Breast epithelium (tissue), 4 donors: ENCODE results near the gene IGF1R. TPM values are rescaled to one million over a fixed set of nuclear protein-coding genes. Genes with fewer than 3 reads are reported as not detected.

Experiments used
- DNase-seq, 2 donors: peaks; one replicate each; pipeline ENCODE4 v3.0.0-alpha.2; 2019; ENCODE audit warnings: low spot score in 2 of 2
- H3K27ac ChIP-seq, 2 donors: fragments of 200-600 bp; sonication (generic) in 1 of 2; one replicate each; pipeline ENCODE4 v1.5.1; 2016 to 2019; ENCODE audit warnings: mild to moderate bottlenecking in 1 of 2
- H3K27me3 ChIP-seq, 2 donors: fragments of 200-600 bp; sonication (generic) in 1 of 2; one replicate each; pipeline versions ENCODE4 v1.5.1 to v1.6.0; 2017 to 2019; ENCODE audit warnings: control low read depth in 1 of 2, mild to moderate bottlenecking in 1 of 2
- H3K36me3 ChIP-seq: fragments of 200-600 bp; one replicate; pipeline ENCODE4 v1.5.1; 2019
- H3K4me1 ChIP-seq, 2 donors: fragments of 200-600 bp; sonication (generic); one replicate each; pipeline ENCODE4 v1.5.1; 2016 to 2019; ENCODE audit warnings: control low read depth in 1 of 2
- H3K4me3 ChIP-seq, 3 donors: fragments of 200-600 bp; sonication (generic); 1 replicate in 2 of 3; 2 replicates in 1 of 3; pipeline ENCODE4 v1.5.1; 2016 to 2019; ENCODE audit warnings: mild to moderate bottlenecking in 3 of 3, moderate library complexity in 2 of 3
- H3K9me3 ChIP-seq, 2 donors: fragments of 200-600 bp; sonication (generic) in 1 of 2; one replicate each; pipeline ENCODE4 v1.5.1; 2016 to 2019; ENCODE audit warnings: control low read depth in 1 of 2
- POLR2A ChIP-seq: fragments of 450-650 bp; IDR thresholded peaks from one replicate; pipeline ENCODE4 v1.6.1; 2016; ENCODE audit warnings: antibody characterized with exemption, mild to moderate bottlenecking, moderate library complexity
- POLR2AphosphoS5 ChIP-seq, 3 donors: sonication (generic); formaldehyde crosslinking; IDR thresholded peaks; one replicate each; pipeline ENCODE4 v1.6.1; 2017; ENCODE audit warnings: antibody characterized with exemption in 3 of 3
- intact Hi-C: fragments of 100-400 bp; cut with DNase I; formaldehyde crosslinking; loops from one replicate; pipeline ENCODE4 v1.15.1; 2023; ENCODE audit warnings: low total_unique reads
- total RNA-seq, 3 donors: library from RNA; depleted of rRNA; stranded (reverse); fragments of >200 nt; gene quantifications; one replicate each; pipeline ENCODE4 v1.1.0, GENCODE V29; 2016
- TF ChIP-seq, protein P1 (sequence below), 3 donors: fragments of 450-650 bp; IDR thresholded peaks; one replicate each; pipeline ENCODE4 v1.5.1; 2016 to 2017; ENCODE audit warnings: antibody characterized with exemption in 3 of 3, mild to moderate bottlenecking in 3 of 3, moderate library complexity in 3 of 3

IGF1R gene
- total RNA-seq, 3 donors from 2014 or later, result 61.8 to 146 (median 103) TPM

DNA sequence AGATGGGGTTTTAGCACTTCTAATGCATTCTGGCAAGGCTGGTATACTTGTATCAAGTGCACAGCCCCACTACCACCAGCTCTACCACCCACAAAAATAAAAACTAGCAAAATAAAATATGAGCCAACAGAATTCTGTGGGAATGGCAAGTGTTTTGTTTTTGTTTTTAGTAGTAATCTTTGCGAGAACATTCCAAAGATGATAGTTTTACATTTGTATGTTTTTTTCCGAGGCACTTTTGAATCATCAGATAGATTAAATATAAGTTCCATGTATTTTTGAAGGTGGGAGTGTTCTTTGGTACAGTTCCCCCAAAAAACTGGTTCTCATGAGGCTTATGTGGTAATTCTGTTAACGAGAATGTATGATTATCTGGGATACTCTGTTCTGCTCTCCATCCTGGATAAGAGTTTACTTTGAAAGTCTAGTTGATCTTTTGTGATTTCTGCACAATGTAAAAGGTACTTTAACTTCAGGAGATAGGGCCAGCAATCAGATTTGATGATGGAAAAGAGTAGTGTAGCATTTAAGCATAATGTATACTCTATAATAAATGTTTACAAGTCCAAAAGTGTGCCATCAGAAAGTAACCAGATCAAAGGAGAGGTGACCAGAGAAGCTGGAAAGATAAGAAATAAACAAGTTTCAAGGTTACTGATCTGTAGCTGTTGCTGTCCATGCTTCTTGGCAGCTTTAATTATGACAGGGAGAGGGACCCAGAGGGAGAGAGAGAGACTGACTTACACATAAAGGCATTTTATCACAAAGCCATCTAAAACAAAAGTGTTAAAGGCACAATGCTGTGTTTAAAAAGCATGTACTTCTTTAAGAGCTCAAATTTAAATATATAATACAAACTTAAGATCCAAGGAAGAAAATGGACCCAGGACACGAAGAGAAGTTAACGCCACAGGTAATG lies 228.4 kb downstream of the IGF1R start:
- H3K27ac ChIP-seq, result peak overlapping the region; percentile 27 to 55
- H3K4me1 ChIP-seq, result peaks cover 5 to 13% of the 10 kb centered on the region in 2 donors
- no peak overlapping the region for H3K4me3 ChIP-seq
- no peaks in the 10 kb centered on the region for H3K36me3 ChIP-seq
- DNase-seq, result no peak
- intact Hi-C loops, result no loop called here
- H3K27me3 ChIP-seq, result no peaks in the 10 kb centered on the region
- no peak for TF ChIP-seq POLR2AphosphoS5 (IDR thresholded peaks at IDR 0.05)
- no peak for TF ChIP-seq POLR2A
- TF ChIP-seq, protein P1, sequence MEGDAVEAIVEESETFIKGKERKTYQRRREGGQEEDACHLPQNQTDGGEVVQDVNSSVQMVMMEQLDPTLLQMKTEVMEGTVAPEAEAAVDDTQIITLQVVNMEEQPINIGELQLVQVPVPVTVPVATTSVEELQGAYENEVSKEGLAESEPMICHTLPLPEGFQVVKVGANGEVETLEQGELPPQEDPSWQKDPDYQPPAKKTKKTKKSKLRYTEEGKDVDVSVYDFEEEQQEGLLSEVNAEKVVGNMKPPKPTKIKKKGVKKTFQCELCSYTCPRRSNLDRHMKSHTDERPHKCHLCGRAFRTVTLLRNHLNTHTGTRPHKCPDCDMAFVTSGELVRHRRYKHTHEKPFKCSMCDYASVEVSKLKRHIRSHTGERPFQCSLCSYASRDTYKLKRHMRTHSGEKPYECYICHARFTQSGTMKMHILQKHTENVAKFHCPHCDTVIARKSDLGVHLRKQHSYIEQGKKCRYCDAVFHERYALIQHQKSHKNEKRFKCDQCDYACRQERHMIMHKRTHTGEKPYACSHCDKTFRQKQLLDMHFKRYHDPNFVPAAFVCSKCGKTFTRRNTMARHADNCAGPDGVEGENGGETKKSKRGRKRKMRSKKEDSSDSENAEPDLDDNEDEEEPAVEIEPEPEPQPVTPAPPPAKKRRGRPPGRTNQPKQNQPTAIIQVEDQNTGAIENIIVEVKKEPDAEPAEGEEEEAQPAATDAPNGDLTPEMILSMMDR (IDR thresholded peaks at IDR 0.05), result no peak
- no peaks in the 10 kb centered on the region for H3K9me3 ChIP-seq

DNA sequence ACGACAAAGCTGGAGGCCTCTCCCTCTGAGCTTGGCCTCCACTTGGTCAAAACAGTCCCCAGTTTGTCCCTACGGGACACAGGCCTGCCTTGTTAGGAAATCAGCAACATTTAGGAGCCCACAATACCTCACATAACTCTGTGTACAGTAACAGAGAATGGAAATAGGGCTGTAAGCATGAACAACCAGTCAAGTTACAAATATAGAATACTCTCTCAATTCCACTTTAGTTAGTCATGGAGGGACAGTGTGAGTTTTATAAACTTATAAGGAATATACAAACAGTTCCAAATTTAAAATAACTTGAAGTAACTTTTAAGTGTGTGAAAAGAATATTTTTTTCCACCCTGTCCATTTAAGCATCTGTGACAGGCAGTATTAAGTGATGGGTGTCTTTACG lies 229.8 kb downstream of the IGF1R start:
- H3K27ac ChIP-seq, result no peak overlapping the region
- intact Hi-C loops, result no loop called here
- TF ChIP-seq, protein P1 (IDR thresholded peaks at IDR 0.05), result no peak
- TF ChIP-seq POLR2A (no peak), POLR2AphosphoS5 (IDR thresholded peaks at IDR 0.05) (no peak)
- no peak for DNase-seq
- H3K9me3 ChIP-seq, result no peaks in the 10 kb centered on the region
- no peaks in the 10 kb centered on the region for H3K27me3 ChIP-seq
- H3K4me1 ChIP-seq, result peaks cover 5 to 13% of the 10 kb centered on the region in 2 donors
- no peak overlapping the region for H3K4me3 ChIP-seq
- no peaks in the 10 kb centered on the region for H3K36me3 ChIP-seq

DNA sequence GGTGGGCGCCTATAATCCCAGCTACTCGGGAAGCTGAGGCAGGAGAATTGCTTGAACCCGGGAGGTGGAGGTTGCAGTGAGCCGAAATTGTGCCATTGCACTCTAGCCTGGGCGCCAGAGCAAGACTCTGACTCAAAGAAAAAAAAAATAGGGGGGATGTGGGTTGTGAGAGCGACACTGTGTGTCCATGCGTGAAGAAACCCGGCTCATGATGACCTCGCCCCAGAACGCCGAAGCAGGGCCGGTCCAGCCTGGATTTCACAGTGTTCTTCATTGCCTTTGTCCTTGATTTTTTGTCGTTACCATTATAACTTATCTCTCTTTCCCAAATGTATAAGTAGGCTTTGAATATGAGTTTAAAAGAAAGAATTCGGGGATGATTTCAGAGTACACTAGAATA lies 230.5 kb downstream of the IGF1R start:
- no peak overlapping the region for H3K27ac ChIP-seq
- peaks cover 0 to 9% of the 10 kb centered on the region in 2 donors for H3K4me1 ChIP-seq
- no peak for DNase-seq

DNA sequence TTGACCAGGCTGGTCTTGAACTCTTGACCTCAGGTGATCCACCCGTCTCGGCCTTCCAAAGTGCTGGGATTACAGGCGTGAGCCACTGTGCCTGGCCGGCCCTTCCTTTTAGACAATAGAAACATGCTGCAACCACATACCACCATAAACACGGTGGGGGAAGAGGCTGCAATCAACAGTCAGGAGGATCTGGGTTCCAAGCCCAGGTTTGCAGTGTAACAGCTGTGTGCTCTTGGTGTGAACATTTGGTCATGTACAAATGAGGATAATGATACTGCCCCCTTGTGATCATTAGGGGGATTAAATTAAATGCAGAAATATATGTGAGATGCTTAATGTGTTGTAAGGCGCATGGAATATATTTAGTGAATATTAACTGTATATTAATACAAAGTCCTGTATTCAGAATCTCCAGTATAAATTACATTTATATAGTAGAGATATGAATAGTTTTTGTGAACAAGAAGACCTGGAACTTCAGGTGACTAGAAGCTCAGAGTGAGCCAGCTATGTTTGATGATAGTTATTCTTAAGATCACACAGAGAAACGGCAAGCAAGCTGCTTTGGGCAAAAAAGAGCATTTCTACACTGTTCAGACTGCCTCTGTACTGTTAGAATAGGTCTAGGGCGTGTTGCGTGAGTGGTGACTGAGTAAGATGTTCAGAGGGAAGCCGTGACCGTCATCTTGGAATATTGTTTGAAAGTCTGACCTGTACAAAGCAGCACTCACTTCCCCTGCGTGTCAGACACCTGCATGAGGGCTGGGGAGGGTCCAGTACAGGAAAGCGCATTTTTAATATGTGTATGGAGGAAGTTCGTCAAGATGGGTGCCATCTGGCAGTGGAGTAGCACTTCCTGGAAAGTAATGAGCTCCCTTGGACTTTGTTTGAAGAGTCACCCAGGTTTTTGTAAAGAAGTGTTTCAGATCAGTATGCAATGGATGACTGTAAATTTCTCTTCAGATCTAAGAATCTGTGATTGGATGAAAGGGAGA lies 233.5 kb downstream of the IGF1R start:
- intact Hi-C loops, result no loop called here
- Histone ChIP-seq H3K27me3 (no peaks in the 10 kb centered on the region), H3K36me3 (no peaks in the 10 kb centered on the region), H3K9me3 (no peaks in the 10 kb centered on the region), H3K4me1 (no peaks in the 10 kb centered on the region), H3K27ac (no peak overlapping the region), H3K4me3 (no peak overlapping the region)
- no peak for TF ChIP-seq POLR2AphosphoS5 (IDR thresholded peaks at IDR 0.05)
- TF ChIP-seq, protein P1 (IDR thresholded peaks at IDR 0.05), result peak; percentile 7 to 38 (median 32)
- no peak for DNase-seq

More for the DNA sequence above, 230.5 kb downstream of the IGF1R start:
- H3K27me3 ChIP-seq, result no peaks in the 10 kb centered on the region
- H3K4me3 ChIP-seq, result no peak overlapping the region
- intact Hi-C loops, result no loop called here
- H3K36me3 ChIP-seq, result no peaks in the 10 kb centered on the region
- H3K9me3 ChIP-seq, result no peaks in the 10 kb centered on the region
- no peak for TF ChIP-seq POLR2A

DNA sequence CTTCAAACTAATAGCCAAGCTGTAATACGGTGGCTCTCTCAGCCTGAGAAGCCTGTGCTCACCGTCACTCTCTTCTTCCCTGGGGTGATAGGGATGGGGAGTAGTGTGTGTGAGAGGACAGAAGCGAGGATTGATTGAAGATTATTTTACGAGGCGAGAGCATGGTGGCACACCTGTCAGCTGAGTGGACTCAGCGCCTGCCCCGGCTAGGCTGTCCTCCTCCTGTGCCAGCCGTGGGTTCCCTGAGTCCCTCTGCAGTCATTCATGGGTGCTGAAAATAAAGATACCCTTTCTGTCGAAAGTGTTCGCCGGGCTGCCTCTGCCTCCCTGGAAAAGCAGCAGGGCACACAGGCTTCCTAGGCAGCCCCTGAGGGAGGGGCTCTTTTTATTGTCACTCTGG lies 235.1 kb downstream of the IGF1R start:
- Histone ChIP-seq H3K36me3 (no peaks in the 10 kb centered on the region), H3K27me3 (no peaks in the 10 kb centered on the region), H3K27ac (no peak overlapping the region), H3K9me3 (no peaks in the 10 kb centered on the region), H3K4me1 (no peaks in the 10 kb centered on the region), H3K4me3 (no peak overlapping the region)
- intact Hi-C loops, result no loop called here
- no peak for DNase-seq
- TF ChIP-seq POLR2AphosphoS5 (IDR thresholded peaks at IDR 0.05) (no peak), POLR2A (no peak)
- TF ChIP-seq, protein P1 (IDR thresholded peaks at IDR 0.05), result no peak
